ENCODE data around the gene CLDND2.

The CLDND2 gene

GRCh38 chr19:51382004-51382403 is 13.2 kb upstream of the CLDND2 start:
- DNase-seq (ENCODE audit: low spot score): no peak

DNA sequence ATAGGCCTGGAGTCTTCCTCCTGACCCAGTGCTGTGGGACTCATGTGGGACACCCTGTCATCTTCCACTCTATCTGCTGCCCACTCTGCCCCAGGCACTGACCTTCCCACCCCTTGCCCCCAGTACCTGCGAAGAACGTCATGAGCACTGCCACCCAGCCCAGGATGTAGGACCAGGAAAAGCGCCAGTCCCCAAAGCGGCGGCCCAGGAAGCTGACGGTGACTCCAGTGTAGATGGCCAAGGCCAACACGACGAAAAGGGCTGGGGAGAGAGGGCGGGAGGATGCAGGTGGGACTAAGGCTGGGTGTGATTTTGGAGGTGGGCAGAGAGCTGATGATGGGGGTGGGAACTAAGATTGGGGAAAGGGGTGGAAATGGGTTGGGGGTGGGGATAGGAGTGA is 11.6 kb upstream of the CLDND2 start:
- no peak for DNase-seq (ENCODE audit: low spot score)

DNA sequence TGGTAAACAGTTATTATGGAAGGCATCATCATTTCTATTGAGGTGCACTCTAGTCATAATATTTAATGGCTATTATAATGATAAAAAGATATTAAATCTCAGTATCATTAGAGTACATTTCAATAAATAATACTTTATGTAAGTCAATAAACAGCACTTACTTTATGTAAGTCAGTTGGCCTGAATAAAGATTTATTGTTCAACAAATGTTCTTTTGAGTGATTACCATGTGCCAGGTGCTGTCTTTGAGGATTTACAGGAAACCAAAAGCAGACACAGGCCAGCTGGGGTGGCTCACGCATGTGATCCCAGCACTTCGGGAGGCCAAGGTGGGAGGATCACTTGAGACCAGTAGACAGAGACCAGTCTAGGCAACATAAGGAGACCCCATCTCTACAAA is 8.6 kb upstream of the CLDND2 start:
- no peak for DNase-seq (ENCODE audit: low spot score)

DNA sequence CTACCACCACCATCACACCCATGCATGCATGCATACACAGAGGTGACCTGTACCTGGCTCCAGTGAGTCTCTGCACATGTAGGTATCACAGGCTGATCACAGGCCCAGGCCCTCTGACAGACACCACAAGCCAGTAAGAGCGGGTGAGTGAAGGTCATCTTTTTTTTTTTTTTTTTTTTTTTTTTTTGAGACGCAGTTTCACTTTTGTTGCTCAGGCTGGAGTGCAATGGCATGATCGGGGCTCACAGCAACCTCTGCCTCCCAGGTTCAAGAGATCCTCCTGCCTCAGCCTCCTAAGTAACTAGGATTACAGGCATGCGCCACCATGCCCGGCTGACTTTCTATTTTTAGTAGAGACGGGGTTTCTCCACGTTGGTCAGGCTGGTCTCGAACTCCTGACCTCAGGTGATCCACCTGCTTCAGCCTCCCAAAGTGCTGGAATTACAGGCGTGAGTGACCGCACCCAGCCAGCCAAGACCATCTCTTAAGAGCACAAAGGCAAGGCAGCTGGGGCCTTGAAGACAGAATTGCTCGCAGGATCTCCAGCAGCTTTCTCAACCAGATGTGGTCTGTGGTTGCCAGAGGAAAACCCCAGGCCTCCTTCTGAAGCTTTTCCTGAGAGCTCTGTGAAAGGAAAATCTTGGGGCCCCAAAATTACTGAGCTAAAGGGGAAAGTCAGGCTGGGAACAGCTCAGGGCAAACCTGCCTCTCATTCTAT is 6.9 kb upstream of the CLDND2 start:
- DNase-seq (ENCODE audit: low spot score): no peak

GRCh38 chr19:51372649-51373504 is 4.1 kb upstream of the CLDND2 start, which contains the start of gene NKG7:
NKG7 (minus strand) TSS chr19:51372654; CDS start chr19:51372535, 119 bp downstream.
- no peak for DNase-seq (ENCODE audit: low spot score)

DNA sequence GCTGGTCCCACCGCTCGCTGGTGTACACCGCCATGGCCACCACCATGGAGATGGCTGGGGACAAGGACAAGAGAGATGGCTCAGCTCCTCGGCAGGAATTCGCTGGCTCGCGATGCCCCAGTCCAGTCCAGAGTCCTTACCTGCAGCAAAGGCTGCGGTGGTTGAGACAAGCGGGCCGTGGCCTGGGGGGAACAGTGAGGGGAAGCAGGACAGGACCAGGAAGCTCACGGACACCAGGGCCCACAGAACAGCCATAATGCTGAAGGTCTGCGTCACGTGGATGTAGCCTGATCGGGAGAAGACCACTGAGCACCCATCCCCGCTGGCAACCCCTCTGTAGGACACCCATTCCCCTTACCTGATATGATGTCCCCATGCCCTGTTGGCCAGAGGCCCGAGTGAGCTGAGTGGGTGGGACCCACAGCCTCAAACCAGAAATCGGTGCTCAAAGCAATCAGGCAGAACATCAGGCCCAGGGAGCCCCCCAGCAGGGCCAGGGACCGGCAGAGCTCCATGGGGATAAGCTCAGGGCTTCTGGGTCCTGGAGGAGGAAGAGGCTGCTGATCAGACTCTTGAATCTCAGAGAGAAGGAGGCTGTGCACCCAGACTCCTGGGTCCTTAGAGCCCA is 3.3 kb upstream of the CLDND2 start:
- DNase-seq (ENCODE audit: low spot score): no peak

DNA sequence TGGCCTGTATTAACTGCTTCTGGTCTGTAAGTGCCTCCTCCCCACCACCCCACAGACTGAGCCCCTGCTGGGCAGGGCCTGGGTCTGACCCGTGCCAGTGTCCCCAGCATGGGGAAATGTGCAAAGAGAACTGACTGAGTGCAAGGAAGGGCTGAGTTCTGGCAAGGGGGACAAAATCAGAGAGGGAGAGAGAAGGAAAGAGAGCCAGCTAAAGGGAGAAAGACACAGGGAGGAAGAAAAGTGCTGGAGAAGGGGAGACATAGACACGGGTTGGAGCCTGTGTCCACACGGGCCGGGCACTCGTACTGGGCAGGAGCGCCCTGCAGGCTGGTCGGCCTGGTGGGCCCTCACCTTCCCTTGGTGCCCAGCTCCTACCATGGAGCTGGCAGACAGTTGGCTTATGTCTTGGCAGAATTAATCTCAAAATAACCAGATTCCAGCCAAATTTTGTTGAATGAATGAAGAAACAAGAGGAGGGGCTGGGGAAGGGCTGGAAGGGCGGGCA is 2.4 kb upstream of the CLDND2 start:
- no peak for DNase-seq (ENCODE audit: low spot score)

DNA sequence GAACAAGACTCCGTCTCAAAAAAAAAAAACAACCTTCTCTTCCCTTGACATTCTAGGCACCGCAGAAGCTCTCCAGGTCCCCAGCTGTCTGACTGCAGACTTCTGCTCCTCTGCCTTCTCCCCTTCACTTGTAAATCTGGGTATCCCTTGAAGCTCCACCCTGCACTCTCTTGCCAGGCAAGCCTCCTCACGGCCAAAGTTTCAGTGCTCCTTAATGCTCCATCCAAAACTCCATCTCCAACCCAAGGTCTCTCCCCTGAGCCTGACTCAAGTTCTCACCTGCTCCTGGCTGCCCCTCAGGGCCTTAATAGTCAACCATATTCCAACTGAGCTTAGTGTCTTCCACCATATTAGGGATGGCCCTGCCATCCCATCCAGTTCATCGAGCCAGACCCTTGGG is 1.4 kb upstream of the CLDND2 start:
- no peak for DNase-seq (ENCODE audit: low spot score)

DNA sequence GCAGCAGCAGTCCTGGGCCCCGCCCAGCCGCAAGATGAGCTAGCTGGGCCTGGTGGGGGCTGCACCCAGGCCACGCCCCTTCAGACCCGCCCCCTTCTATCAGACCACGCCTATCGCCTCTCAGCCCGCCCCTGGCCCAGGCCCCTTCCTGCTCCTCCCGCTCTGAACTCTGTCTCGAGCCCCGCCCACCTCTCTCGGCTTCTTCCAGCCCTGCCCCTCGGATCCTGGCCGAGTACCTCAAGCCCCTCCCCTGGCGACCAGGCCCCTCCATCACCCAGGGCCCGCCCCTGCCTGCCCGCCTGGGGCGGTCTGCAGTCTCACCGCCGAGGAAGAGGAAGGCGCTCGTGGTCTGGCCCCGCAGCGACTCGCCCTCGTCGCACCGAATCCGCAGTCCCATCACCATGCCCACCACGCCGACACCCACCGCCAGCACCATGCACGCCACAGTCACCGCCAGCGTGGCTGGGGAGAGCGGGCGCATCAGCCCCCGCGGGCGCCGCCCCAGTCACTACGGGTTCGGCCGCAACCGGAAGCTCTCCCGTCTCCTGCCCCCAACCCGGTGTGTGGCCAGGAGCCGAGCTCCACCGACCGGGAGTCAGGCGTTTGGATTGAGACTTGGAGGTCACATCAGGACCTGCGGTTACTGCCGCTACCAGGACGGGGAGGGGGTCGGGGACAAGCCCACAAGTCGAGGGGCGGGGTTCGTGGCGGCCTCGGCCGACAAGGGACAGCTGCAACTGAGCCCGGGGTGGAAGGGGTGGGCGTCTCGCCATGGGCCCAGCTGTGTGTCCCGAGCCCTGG is 1.0 kb downstream of the CLDND2 start:
- peak; percentile 99 for DNase-seq (ENCODE audit: low spot score)

DNA sequence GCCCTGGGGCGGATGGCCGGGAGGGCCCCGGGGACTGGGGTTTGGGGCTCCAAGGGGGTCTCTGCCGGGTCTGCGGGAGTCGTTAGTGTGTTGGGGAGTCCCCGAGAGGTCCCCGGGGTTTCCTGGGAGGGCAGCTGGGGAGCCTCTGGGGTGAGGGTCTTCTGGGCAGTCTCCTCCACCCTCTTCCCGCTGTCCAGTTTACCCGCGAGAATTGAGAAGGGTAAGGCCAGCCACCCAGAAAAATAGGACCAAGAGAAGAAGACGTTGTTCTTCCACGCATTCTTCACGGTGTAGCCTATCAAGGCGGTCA is 1.6 kb downstream of the CLDND2 start:
- no peak for DNase-seq (ENCODE audit: low spot score)

DNA sequence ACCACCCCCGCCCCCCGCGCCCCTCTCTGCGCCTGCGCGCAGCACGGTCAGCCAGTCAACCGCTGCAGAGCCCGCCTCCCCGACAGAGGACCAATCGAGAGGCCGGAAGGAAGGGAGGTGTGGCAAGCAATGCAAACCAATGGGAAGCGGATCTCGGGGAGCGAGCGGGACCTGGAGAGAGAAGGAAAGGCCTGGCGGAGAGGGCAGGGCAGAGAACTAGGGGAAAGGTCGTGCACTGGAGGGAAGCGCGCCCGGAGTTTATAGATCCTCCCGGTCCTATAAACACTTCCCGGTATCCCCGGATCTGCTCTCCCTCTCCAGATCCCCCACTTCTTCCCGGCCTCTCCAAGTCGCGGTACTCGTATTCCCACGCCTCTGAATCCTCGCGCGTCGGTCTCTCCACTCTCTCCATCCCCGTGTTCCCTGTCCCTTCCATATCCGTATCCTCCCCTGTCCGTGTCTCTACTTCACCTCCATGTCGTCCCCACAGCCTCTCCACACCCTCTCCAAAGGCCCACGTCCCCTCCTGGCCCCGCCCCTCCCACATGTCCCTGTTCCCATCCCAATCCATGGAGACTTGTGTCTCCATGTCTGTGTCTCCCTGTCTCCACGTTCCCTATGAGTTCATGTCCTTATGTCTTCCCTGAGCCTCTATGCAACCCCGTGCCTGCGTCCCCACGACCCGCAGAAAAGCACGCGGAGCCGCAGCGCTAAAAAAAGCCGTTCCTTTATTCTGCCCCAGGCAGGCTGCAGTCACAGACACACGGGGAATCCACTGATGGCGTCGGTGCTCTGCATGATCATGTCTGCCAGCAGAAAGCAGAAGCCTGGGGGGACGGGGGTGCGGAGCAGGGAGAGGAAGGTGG is 2.2 kb downstream of the CLDND2 start:
- peak; percentile 98 for DNase-seq (ENCODE audit: low spot score)

DNA sequence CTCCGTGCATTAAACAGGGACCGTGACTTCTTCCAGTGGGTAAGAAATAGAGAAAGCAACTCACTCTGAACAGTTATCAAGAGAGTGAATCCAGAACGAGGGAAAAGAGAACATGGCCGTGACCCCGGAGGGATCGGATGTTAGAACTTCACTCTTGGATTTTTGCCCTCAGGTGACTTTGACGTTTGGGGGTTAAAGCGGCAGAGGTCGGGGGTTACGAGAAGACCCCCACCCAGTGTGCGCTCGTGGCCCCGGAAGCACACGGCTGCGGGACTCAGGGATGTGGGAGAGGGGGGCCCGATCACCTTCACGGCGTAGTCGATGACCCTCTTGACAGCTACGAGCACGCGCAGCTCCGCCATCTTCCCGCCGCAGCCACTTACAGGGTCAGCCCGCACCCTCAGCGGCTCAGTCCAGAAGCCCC is 2.8 kb downstream of the CLDND2 start, which contains the start of gene ETFB:
Gene ETFB (minus strand): TSS at position 424 of the 424 bp plus-strand sequence. CDS start 62 bp downstream, at position 362.
- DNase-seq (ENCODE audit: low spot score): no peak

DNA sequence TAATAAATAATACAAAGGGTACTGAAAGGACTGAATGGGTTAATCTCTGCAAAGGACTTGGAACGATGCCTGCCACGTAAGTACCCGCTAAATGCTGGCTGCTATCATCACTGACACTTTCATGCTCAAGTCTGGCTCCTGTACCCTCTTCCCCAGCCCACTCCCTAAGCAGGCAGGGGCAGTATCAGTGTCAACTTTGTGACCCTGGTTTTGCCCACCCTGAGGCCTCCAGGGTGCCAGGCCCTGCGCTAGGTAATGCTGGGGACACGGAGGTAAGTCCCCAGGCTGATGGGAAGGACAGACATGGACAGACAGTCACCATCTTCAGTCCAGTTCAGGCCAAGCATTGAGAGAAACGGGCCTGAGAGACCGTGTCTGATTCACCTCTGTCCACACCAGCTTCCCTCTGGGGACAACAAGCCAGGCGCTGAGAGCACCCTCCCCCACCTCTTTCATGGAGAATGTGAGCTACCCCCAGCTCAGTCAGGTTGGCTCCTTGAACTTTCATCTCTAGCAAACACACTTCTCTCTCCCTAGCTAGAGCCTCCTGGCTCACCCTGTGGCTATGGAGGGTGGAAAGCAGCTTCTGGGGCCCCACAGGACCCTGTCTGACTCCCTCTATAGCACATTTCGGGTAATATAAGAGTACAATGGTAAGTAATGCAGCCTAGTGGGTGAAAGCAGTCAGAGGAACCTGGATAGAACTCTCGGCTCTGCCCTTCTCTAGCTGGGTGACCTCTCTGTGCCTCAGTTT is 3.4 kb downstream of the CLDND2 start:
- DNase-seq (ENCODE audit: low spot score): no peak

DNA sequence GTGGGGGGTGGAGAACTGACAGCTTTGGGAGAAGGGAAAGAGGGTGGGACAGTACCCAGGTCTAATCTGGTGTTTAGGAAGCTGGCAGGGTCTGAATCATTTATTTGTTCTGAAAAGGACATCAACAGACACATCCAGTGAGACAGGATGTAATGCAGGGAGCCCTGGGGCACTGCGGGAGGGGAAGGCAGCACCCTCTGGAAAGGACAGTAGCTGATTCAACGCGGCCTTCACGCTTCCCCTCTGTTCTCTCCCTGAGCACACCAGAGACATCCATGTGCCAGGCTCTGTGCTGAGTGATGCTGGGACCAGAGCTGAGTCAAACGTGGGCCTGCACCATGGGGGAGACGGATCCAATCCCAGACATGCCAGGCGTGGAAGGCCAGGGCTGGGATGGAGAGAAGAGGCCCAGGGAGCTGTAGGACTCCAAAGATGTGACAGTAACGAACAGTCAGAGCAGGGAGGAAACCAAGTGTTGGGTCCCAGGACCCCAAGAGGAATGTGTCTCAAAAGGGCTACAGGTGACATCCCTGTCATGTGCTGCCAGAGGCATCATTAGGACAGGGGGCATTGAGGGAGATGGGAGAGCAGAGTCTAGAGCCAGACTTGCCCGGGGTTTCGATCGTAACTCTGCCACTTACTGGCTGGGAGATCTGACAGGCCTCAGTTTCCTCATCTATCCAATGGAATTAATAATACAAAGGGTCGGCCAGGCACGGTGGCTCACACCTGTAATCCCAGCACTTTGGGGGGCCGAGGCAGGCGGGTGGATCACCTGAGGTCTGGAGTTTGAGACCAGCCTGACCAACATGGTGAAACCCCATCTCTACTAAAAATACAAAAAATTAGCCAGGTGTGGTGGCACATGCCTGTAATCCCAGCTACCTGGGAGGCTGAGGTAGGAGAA is 4.3 kb downstream of the CLDND2 start:
- DNase-seq (ENCODE audit: low spot score): no peak

GRCh38 chr19:51361239-51361638 is 7.6 kb downstream of the CLDND2 start:
- DNase-seq (ENCODE audit: low spot score): no peak

GRCh38 chr19:51359294-51359693 is 9.5 kb downstream of the CLDND2 start:
- DNase-seq (ENCODE audit: low spot score): no peak

- DNase-seq (ENCODE audit: low spot score): no peak
Observed at GRCh38 chr19:51357952-51358351, 10.9 kb downstream of the CLDND2 start.

GRCh38 chr19:51356159-51356801 is 12.5 kb downstream of the CLDND2 start:
- no peak for DNase-seq (ENCODE audit: low spot score)

GRCh38 chr19:51354742-51355148 is 14.1 kb downstream of the CLDND2 start:
- DNase-seq (ENCODE audit: low spot score): peak; percentile 87
